H9 (cell line): ENCODE results near the gene LMF1. TPM values are rescaled to one million over a fixed set of nuclear protein-coding genes. Genes with fewer than 3 reads are reported as not detected.

Source experiments
- DNase-seq: peaks from one replicate; pipeline ENCODE4 v3.0.0-alpha.2; 2017
- H2AFZ ChIP-seq: one replicate; pipeline ENCODE4 v1.6.1; 2013; ENCODE audit warnings: mild to moderate bottlenecking, low read length, control low read depth, moderate library complexity
- H2AK5ac ChIP-seq: 2 replicates; pipeline ENCODE4 v1.6.1; 2013; ENCODE audit warnings: low read length, control low read depth, mixed read lengths; ENCODE audit not compliant: insufficient read length
- H2BK120ac ChIP-seq: one replicate; pipeline ENCODE4 v1.6.1; 2013; ENCODE audit warnings: low read depth, mild to moderate bottlenecking, low read length, control low read depth, inconsistent platforms; ENCODE audit not compliant: poor library complexity, severe bottlenecking
- H2BK12ac ChIP-seq: 2 replicates; pipeline ENCODE4 v1.6.1; 2013; ENCODE audit warnings: low read length, control low read depth, mixed read lengths, low read depth; ENCODE audit not compliant: insufficient read length
- H2BK15ac ChIP-seq: 2 replicates; pipeline ENCODE4 v1.6.1; 2013; ENCODE audit warnings: low read depth, low read length, control low read depth
- H2BK20ac ChIP-seq: one replicate; pipeline ENCODE4 v1.6.1; 2013; ENCODE audit warnings: low read depth, mild to moderate bottlenecking, low read length, control low read depth, inconsistent platforms; ENCODE audit not compliant: poor library complexity, severe bottlenecking
- H2BK5ac ChIP-seq: 2 replicates; pipeline ENCODE4 v1.6.1; 2013; ENCODE audit warnings: low read length, control low read depth, mixed read lengths; ENCODE audit not compliant: insufficient read length
- H3K14ac ChIP-seq: 2 replicates; pipeline ENCODE4 v1.6.1; 2013; ENCODE audit warnings: low read length, control low read depth; ENCODE audit not compliant: insufficient read depth
- H3K18ac ChIP-seq: 2 replicates; pipeline ENCODE4 v1.6.1; 2013; ENCODE audit warnings: low read depth, mild to moderate bottlenecking, mixed read lengths, low read length, control low read depth; ENCODE audit not compliant: insufficient read length
- H3K23ac ChIP-seq: 2 replicates; pipeline ENCODE4 v1.6.1; 2013; ENCODE audit warnings: low read length, control low read depth, mixed read lengths, low read depth; ENCODE audit not compliant: insufficient read length
- H3K23me2 ChIP-seq: 2 replicates; pipeline ENCODE4 v1.6.1; 2013; ENCODE audit warnings: low read depth, mild to moderate bottlenecking, mixed read lengths, low read length, control low read depth; ENCODE audit not compliant: insufficient read length, poor library complexity, severe bottlenecking
- H3K27ac ChIP-seq: 2 replicates; pipeline ENCODE4 v1.5.1; 2013; ENCODE audit warnings: low read length, control low read depth, mixed read lengths, low read depth; ENCODE audit not compliant: insufficient read length
- H3K27me3 ChIP-seq: 2 replicates; pipeline ENCODE4 v1.6.1; 2013; ENCODE audit warnings: low read length, control low read depth, inconsistent platforms; ENCODE audit not compliant: insufficient read depth
- H3K4ac ChIP-seq: 2 replicates; pipeline ENCODE4 v1.6.1; 2013; ENCODE audit warnings: low read depth, mild to moderate bottlenecking, control low read depth, inconsistent platforms, low read length, moderate library complexity
- H3K4me1 ChIP-seq: 2 replicates; pipeline ENCODE4 v1.6.1; 2013; ENCODE audit warnings: low read length, control low read depth, inconsistent platforms; ENCODE audit not compliant: insufficient read depth
- H3K4me2 ChIP-seq: 2 replicates; pipeline ENCODE4 v1.6.1; 2013; ENCODE audit warnings: low read length, control low read depth, mixed read lengths; ENCODE audit not compliant: insufficient read length, insufficient read depth
- H3K56ac ChIP-seq: 2 replicates; pipeline ENCODE4 v1.6.1; 2013; ENCODE audit warnings: low read depth, mild to moderate bottlenecking, mixed read lengths, low read length, control low read depth; ENCODE audit not compliant: insufficient read length
- H3K79me1 ChIP-seq: 2 replicates; pipeline ENCODE4 v1.6.1; 2013; ENCODE audit warnings: low read depth, mild to moderate bottlenecking, moderate library complexity, low read length, control low read depth, inconsistent platforms; ENCODE audit not compliant: insufficient read depth, poor library complexity, severe bottlenecking
- H3K79me2 ChIP-seq: 2 replicates; pipeline ENCODE4 v1.6.1; 2013; ENCODE audit warnings: low read length, control low read depth, inconsistent platforms; ENCODE audit not compliant: insufficient read depth
- H3K9ac ChIP-seq: 2 replicates; pipeline ENCODE4 v1.6.1; 2013; ENCODE audit warnings: low read length, control low read depth, mixed read lengths; ENCODE audit not compliant: insufficient read length; ENCODE audit errors: extremely low read depth
- H3K9me3 ChIP-seq: one replicate; pipeline ENCODE4 v1.6.1; 2013; ENCODE audit warnings: low read depth, low read length, inconsistent platforms; ENCODE audit not compliant: control insufficient read depth
- H3T11ph ChIP-seq: one replicate; pipeline ENCODE4 v1.6.1; 2013; ENCODE audit warnings: mild to moderate bottlenecking, low read length, control low read depth, inconsistent platforms
- H4K20me1 ChIP-seq: one replicate; pipeline ENCODE4 v1.6.1; 2013; ENCODE audit not compliant: control insufficient read depth, insufficient read length, insufficient read depth
- H4K5ac ChIP-seq: 2 replicates; pipeline ENCODE4 v1.6.1; 2013; ENCODE audit warnings: low read depth, mild to moderate bottlenecking, mixed read lengths, low read length, control low read depth; ENCODE audit not compliant: insufficient read length
- H4K8ac ChIP-seq: replicated peaks from 2 replicates; pipeline ENCODE4 v1.6.1; 2013; ENCODE audit warnings: low read length, control low read depth, mixed read lengths, low read depth; ENCODE audit not compliant: insufficient read length
- H4K91ac ChIP-seq: 2 replicates; pipeline ENCODE4 v1.6.1; 2013; ENCODE audit warnings: low read depth, mild to moderate bottlenecking, moderate library complexity, mixed read lengths, low read length, control low read depth; ENCODE audit not compliant: insufficient read length
- H3K27ac Mint-ChIP-seq, 3 experiments: 2 replicates in 2 of 3; 3 replicates in 1 of 3; pipeline ENCODE4 v1.8.0; 2020 to 2021; ENCODE audit warnings: mixed read lengths in 3 of 3, mild to moderate bottlenecking in 1 of 3, moderate library complexity in 1 of 3
- H3K27me3 Mint-ChIP-seq: 2 replicates; pipeline ENCODE4 v1.8.0; 2021; ENCODE audit warnings: low read depth, mild to moderate bottlenecking, moderate library complexity, mixed read lengths
- H3K36me3 Mint-ChIP-seq, 3 experiments: 2 replicates in 2 of 3; 3 replicates in 1 of 3; pipeline ENCODE4 v1.8.0; 2020 to 2021; ENCODE audit warnings: low read depth in 3 of 3, mixed read lengths in 3 of 3; ENCODE audit not compliant: insufficient read depth in 1 of 3
- H3K4me1 Mint-ChIP-seq, 2 experiments: 2 replicates each; pipeline ENCODE4 v1.8.0; 2020; ENCODE audit warnings: mixed read lengths in 2 of 2
- H3K4me3 Mint-ChIP-seq, 2 experiments: 2 replicates in 1 of 2; 3 replicates in 1 of 2; pipeline ENCODE4 v1.8.0; 2020 to 2021; ENCODE audit warnings: mild to moderate bottlenecking in 2 of 2, mixed read lengths in 2 of 2, moderate library complexity in 1 of 2
- H3K9me3 Mint-ChIP-seq, 2 experiments: 2 replicates in 1 of 2; 3 replicates in 1 of 2; pipeline ENCODE4 v1.8.0; 2020; ENCODE audit warnings: mild to moderate bottlenecking in 2 of 2, mixed read lengths in 2 of 2, moderate library complexity in 1 of 2
- CTCF ChIP-seq: fragments of 200-600 bp; sonication (generic); conservative IDR thresholded peaks from 3 replicates; pipeline ENCODE4 v1.8.0; 2021; ENCODE audit warnings: antibody characterized with exemption, mild to moderate bottlenecking
- WGBS: extraction: QIAGEN DNeasy Blood & Tissue Kit; methylation state at CpG from one replicate; pipeline ENCODE4 v1.1.7; 2013; ENCODE audit warnings: missing lambda C conversion rate, low lambda C conversion rate, mixed read lengths; ENCODE audit not compliant: insufficient read length; ENCODE audit errors: extremely low coverage; 5-methylcytosine and 5-hydroxymethylcytosine counted together
- total RNA-seq: library from RNA; stranded (reverse); gene quantifications from 2 replicates; pipeline ENCODE4 v1.2.1, GENCODE V29; 2021

LMF1 gene
- total RNA-seq, 1 experiment from 2014 or later = 7.1 TPM

- no peak overlapping the region for H2AFZ ChIP-seq
- no peak overlapping the region for H2BK120ac ChIP-seq
- H3K4me2 ChIP-seq = no peak overlapping the region
- H3K18ac ChIP-seq = no peak overlapping the region
- no peaks in the 10 kb centered on the region for H3K4me1 ChIP-seq
- no peak overlapping the region for H3K9ac ChIP-seq
- no peak overlapping the region for H3K23ac ChIP-seq
- no peak for TF ChIP-seq CTCF
- Mint-ChIP-seq H3K27ac (no peak overlapping the region; a peak in 1 of 7 replicates), H3K27me3 (peaks cover 18% of the 10 kb centered on the region), H3K9me3 (no peaks in the 10 kb centered on the region), H3K36me3 (no peaks in the 10 kb centered on the region; a peak in 1 of 7 replicates), H3K4me1 (peaks cover 12 to 23% of the 10 kb centered on the region in 2 experiments), H3K4me3 (no peak overlapping the region)
- H3K27me3 ChIP-seq = no peaks in the 10 kb centered on the region
- H2BK15ac ChIP-seq = no peak overlapping the region
- no peaks in the 10 kb centered on the region for H3K79me2 ChIP-seq
- H3K79me1 ChIP-seq = no peaks in the 10 kb centered on the region
- no CpG with 5 or more reads among the region's 11 CpGs for WGBS
- no peak for DNase-seq
- H2BK20ac ChIP-seq = no peak overlapping the region
- H2BK12ac ChIP-seq = no peak overlapping the region
- H3K56ac ChIP-seq = no peak overlapping the region
- H4K20me1 ChIP-seq = no peaks in the 10 kb centered on the region
- H3T11ph ChIP-seq = no peak overlapping the region
- no peak overlapping the region for H2AK5ac ChIP-seq
- no peak overlapping the region for H3K4ac ChIP-seq
- H3K23me2 ChIP-seq = no peaks in the 10 kb centered on the region
- peaks cover 7% of the 10 kb centered on the region for H3K9me3 ChIP-seq
- H4K8ac ChIP-seq = no peak overlapping the region
- no peak overlapping the region for H2BK5ac ChIP-seq
- H3K27ac ChIP-seq = no peak overlapping the region
- no peak overlapping the region for H4K91ac ChIP-seq
- no peak overlapping the region for H4K5ac ChIP-seq
- H3K14ac ChIP-seq = no peak overlapping the region
Measured at GRCh38 chr16:998615-999014, 27.8 kb upstream of the LMF1 start.
